HEK293 (cell line): ENCODE measurements around the gene BCL6.

ENCODE experiments used
- CTCF ChIA-PET: fragments of 350-600 bp; formaldehyde crosslinking; extraction: SDS; loops from one replicate; lab custom pipeline; 2021; ENCODE audit warnings: antibody characterized with exemption; lab: Yijun Ruan, JAX
- POLR2A ChIA-PET: fragments of 300-600 bp; formaldehyde crosslinking; extraction: SDS; loops from one replicate; lab custom pipeline; 2020; ENCODE audit warnings: antibody characterized with exemption, inconsistent platforms; lab: Yijun Ruan, JAX
- H3K27ac ChIP-seq: fragments of 200-500 bp; sonication (Bioruptor generic); 2 replicates; pipeline ENCODE4 v1.5.1; 2014; ENCODE audit warnings: low read depth, low read length, control low read depth, inconsistent platforms; ENCODE audit errors: extremely low read depth
- H3K36me3 ChIP-seq, 2 experiments: fragments of 200-500 bp in 1 of 2; sonication (Bioruptor generic) in 1 of 2; 1 replicate in 1 of 2; 2 replicates in 1 of 2; pipeline ENCODE4 v1.5.1; 2014 to 2017; ENCODE audit warnings: inconsistent platforms in 2 of 2, low read length in 2 of 2; ENCODE audit not compliant: control insufficient read depth in 2 of 2, insufficient read depth in 1 of 2
- H3K4me1 ChIP-seq: fragments of 200-500 bp; sonication (Bioruptor generic); 2 replicates; pipeline ENCODE4 v1.5.1; 2014; ENCODE audit warnings: mild to moderate bottlenecking, low read length, inconsistent platforms; ENCODE audit not compliant: control insufficient read depth, insufficient read depth
- H3K4me3 ChIP-seq: 2 replicates; pipeline ENCODE4 v1.5.1; 2011; ENCODE audit warnings: low read depth, mild to moderate bottlenecking, control low read depth, low read length, moderate library complexity
- H3K9me3 ChIP-seq: fragments of 200-500 bp; sonication (Bioruptor generic); 2 replicates; pipeline ENCODE4 v1.5.1; 2014; ENCODE audit warnings: low read depth, low read length, inconsistent platforms; ENCODE audit not compliant: control insufficient read depth, insufficient read depth
- HOXC10 ChIP-seq: sonication (generic); formaldehyde crosslinking; IDR thresholded peaks from 2 replicates; pipeline ENCODE4 v1.8.1; 2023; ENCODE audit warnings: mild to moderate bottlenecking, missing genetic modification reagents
- HOXD13 ChIP-seq: sonication (generic); formaldehyde crosslinking; IDR thresholded peaks from 2 replicates; pipeline ENCODE4 v1.8.0; 2022; ENCODE audit warnings: missing genetic modification reagents, borderline replicate concordance
- KLF7 ChIP-seq: fragments of 450-650 bp; formaldehyde crosslinking; IDR thresholded peaks from 2 replicates; pipeline ENCODE4 v1.5.1; 2016; ENCODE audit warnings: missing biosample characterization, missing genetic modification characterization, borderline replicate concordance
- KLF9 ChIP-seq: fragments of 450-650 bp; formaldehyde crosslinking; IDR thresholded peaks from 2 replicates; pipeline ENCODE4 v1.5.1; 2016; ENCODE audit warnings: missing biosample characterization, missing genetic modification characterization, low read depth
- OSR2 ChIP-seq: fragments of 450-650 bp; formaldehyde crosslinking; IDR thresholded peaks from 2 replicates; pipeline ENCODE4 v1.5.1; 2016; ENCODE audit warnings: missing biosample characterization, missing genetic modification characterization
- PRDM1 ChIP-seq: fragments of 450-650 bp; formaldehyde crosslinking; IDR thresholded peaks from 2 replicates; pipeline ENCODE4; 2016; ENCODE audit warnings: missing biosample characterization, missing genetic modification characterization
- SALL2 ChIP-seq: fragments of 450-650 bp; formaldehyde crosslinking; IDR thresholded peaks from 2 replicates; pipeline ENCODE4 v1.5.0; 2017; ENCODE audit warnings: missing biosample characterization, mild to moderate bottlenecking, missing genetic modification characterization, borderline replicate concordance
- ZBTB1 ChIP-seq: fragments of 450-650 bp; formaldehyde crosslinking; IDR thresholded peaks from 2 replicates; pipeline ENCODE4 v1.5.1; 2016; ENCODE audit warnings: missing biosample characterization, missing genetic modification characterization
- ZEB2 ChIP-seq: fragments of 450-650 bp; formaldehyde crosslinking; IDR thresholded peaks from 2 replicates; pipeline ENCODE4 v1.5.1; 2016; ENCODE audit warnings: missing biosample characterization, missing genetic modification characterization
- ZNF221 ChIP-seq: fragments of 450-650 bp; formaldehyde crosslinking; IDR thresholded peaks from 2 replicates; pipeline ENCODE4 v1.5.1; 2017; ENCODE audit warnings: missing biosample characterization, missing genetic modification characterization, borderline replicate concordance
- ZNF23 ChIP-seq: fragments of 450-650 bp; formaldehyde crosslinking; IDR thresholded peaks from 2 replicates; pipeline ENCODE4 v1.5.1; 2016; ENCODE audit warnings: missing biosample characterization, missing genetic modification characterization, borderline replicate concordance
- ZNF24 ChIP-seq: fragments of 450-650 bp; formaldehyde crosslinking; IDR thresholded peaks from 2 replicates; pipeline ENCODE4 v1.5.1; 2016; ENCODE audit warnings: missing biosample characterization, missing genetic modification characterization
- ZNF501 ChIP-seq: fragments of 450-650 bp; formaldehyde crosslinking; IDR thresholded peaks from 2 replicates; pipeline ENCODE4 v1.5.1; 2016; ENCODE audit warnings: missing biosample characterization, missing genetic modification characterization
- ZNF560 ChIP-seq: fragments of 450-650 bp; formaldehyde crosslinking; IDR thresholded peaks from 2 replicates; pipeline ENCODE4 v1.5.1; 2017; ENCODE audit warnings: missing biosample characterization, missing genetic modification characterization, borderline replicate concordance
- ZNF596 ChIP-seq: fragments of 450-650 bp; IDR thresholded peaks from 2 replicates; pipeline ENCODE4 v1.5.0; 2018; ENCODE audit warnings: missing biosample characterization, mild to moderate bottlenecking, missing genetic modification characterization, moderate library complexity
- ZNF658 ChIP-seq: fragments of 450-650 bp; formaldehyde crosslinking; IDR thresholded peaks from 2 replicates; pipeline ENCODE4; 2016; ENCODE audit warnings: missing biosample characterization, missing genetic modification characterization
- ZNF776 ChIP-seq: fragments of 450-650 bp; formaldehyde crosslinking; IDR thresholded peaks from 2 replicates; pipeline ENCODE4 v1.5.0; 2017; ENCODE audit warnings: missing biosample characterization, missing genetic modification characterization, borderline replicate concordance
- ZNF830 ChIP-seq: fragments of 450-650 bp; IDR thresholded peaks from 2 replicates; pipeline ENCODE4 v1.5.0; 2018; ENCODE audit warnings: missing biosample characterization, missing genetic modification characterization, low read depth, mild to moderate bottlenecking, moderate library complexity
- ZSCAN16 ChIP-seq: fragments of 450-650 bp; formaldehyde crosslinking; IDR thresholded peaks from 2 replicates; pipeline ENCODE4 v1.5.1; 2016; ENCODE audit warnings: missing biosample characterization, missing genetic modification characterization
- TF ChIP-seq, protein P1 (sequence below): fragments of 450-650 bp; IDR thresholded peaks from 2 replicates; pipeline ENCODE4 v1.5.1; 2018; ENCODE audit warnings: missing biosample characterization, missing genetic modification characterization
- TF ChIP-seq, protein P2 (sequence below): fragments of 450-650 bp; formaldehyde crosslinking; IDR thresholded peaks from 2 replicates; pipeline ENCODE4 v1.5.1; 2017; ENCODE audit warnings: missing biosample characterization, missing genetic modification characterization
- TF ChIP-seq, protein P3 (sequence below): fragments of 450-650 bp; formaldehyde crosslinking; IDR thresholded peaks from 2 replicates; pipeline ENCODE4 v1.5.1; 2016; ENCODE audit warnings: missing biosample characterization, missing genetic modification characterization
- TF ChIP-seq, protein P4 (sequence below): fragments of 450-650 bp; formaldehyde crosslinking; IDR thresholded peaks from 2 replicates; pipeline ENCODE4 v1.5.1; 2017; ENCODE audit warnings: missing biosample characterization, missing genetic modification characterization
- TF ChIP-seq, protein P5 (sequence below): fragments of 450-650 bp; formaldehyde crosslinking; IDR thresholded peaks from 2 replicates; pipeline ENCODE4 v1.5.1; 2016; ENCODE audit warnings: missing biosample characterization, missing genetic modification characterization

The BCL6 gene

DNA sequence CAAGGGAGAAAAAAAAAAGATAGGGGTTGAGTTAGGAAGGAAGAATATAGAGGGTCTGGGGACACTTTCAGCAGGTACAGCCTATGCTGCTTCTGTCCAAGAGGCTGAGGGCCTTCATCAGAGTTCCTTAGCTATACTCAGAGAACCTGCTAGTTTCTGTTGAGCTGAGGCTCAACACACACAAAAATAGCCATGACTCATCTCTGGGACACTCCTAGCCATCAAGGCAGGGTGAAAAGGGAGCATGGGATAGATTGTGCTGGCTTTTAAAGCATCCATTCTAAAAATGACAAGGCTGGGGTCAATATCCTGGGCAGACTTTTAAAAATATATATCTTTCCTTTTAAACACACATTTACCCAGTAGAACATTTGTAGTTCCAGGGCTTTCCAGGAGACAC is 40.1 kb downstream of the BCL6 start:
- no peaks in the 10 kb centered on the region for H3K9me3 ChIP-seq
- POLR2A ChIA-PET, result no interaction called here
- CTCF ChIA-PET, result interaction anchor here (1.2 to 2.5 kb wide), 2 partner anchors 26 to 386 kb away, joined by 6 to 8 read pairs; no protein-coding TSS in a partner anchor

DNA sequence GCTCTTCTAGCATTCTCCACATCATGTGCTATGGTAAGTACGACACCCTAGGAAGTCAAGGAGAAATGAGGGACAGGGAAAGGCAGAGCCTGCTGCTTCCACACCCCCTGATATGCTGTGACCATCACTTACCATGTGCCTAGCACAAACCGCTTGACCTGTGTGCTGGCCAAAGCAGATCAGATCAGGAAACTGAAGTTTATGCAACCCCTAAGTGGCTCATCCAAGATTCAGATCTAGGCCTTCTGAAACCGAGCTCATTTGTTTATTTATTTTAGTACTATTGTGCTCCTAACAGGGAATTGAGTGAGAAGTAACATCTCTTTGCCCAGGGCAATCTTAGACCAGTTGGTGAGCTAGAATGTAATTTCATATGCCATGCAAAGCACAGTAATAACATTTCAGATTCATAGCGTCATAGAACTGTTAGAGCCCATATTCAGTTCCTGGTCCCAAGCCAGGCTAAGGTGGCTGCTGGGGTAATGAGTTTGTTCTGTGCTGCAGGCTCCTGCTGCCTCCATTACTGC is 42.7 kb downstream of the BCL6 start, which contains the start of gene RTP2:
RTP2 (minus strand) TSS at position 51 of the 527 bp plus-strand sequence. CDS start 429 bp downstream, outside the sequence.
- H3K27ac ChIP-seq, result no peak within 1 kb of the TSS
- ChIA-PET POLR2A (no interaction called here), CTCF (interaction anchor here (0.7 to 3.8 kb wide), 3 partner anchors 12 to 383 kb away, joined by 5 to 18 read pairs (median 16); no protein-coding TSS in a partner anchor)

More for the DNA sequence above, 40.1 kb downstream of the BCL6 start:
- Histone ChIP-seq H3K27ac (no peak overlapping the region), H3K4me3 (no peak overlapping the region), H3K4me1 (no peaks in the 10 kb centered on the region), H3K36me3 (no peaks in the 10 kb centered on the region)
- no peak for TF ChIP-seq PRDM1 (tag by site-specific recombination)

DNA sequence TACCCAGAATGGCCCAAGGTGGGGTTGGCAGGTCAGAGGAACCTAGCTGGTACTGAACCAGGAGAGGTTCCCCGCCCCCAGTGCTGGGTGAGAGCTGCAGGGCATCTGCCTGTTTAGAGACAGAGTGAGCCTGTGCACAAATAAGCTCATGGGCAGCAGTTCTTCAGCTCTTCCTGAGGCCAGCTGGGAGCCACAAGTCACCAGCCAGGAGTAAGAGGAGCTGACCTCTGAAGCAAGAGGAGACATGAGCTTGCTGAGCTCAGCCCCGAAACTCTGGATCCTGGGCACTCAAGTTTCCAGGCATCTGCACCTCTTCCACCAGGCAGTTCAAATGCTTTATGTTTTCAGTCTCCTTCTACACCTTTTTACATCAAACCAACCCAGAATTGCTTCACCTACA is 45.0 kb downstream of the BCL6 start:
- no peaks in the 10 kb centered on the region for H3K4me1 ChIP-seq
- no peak overlapping the region for H3K27ac ChIP-seq
- no peaks in the 10 kb centered on the region for H3K9me3 ChIP-seq
- POLR2A ChIA-PET, result no interaction called here
- CTCF ChIA-PET, result interaction anchor here (0.6 to 1.4 kb wide), 4 partner anchors 17 to 1721 kb away, joined by 3 to 6 read pairs (median 3); no protein-coding TSS in a partner anchor
- H3K4me3 ChIP-seq, result no peak overlapping the region
- TF ChIP-seq HOXD13 (CRISPR knock-in tag) (no peak), ZNF501 (tag by site-specific recombination) (no peak), ZNF830 (tag by site-specific recombination) (no peak), ZNF596 (tag by site-specific recombination) (no peak), ZNF23 (tag by site-specific recombination) (no peak), ZNF221 (tag by site-specific recombination) (no peak), KLF9 (no peak), ZNF560 (tag by site-specific recombination) (no peak), ZEB2 (tag by site-specific recombination) (no peak), SALL2 (tag by site-specific recombination) (no peak), ZNF24 (tag by site-specific recombination) (no peak)
- TF ChIP-seq, protein P1, sequence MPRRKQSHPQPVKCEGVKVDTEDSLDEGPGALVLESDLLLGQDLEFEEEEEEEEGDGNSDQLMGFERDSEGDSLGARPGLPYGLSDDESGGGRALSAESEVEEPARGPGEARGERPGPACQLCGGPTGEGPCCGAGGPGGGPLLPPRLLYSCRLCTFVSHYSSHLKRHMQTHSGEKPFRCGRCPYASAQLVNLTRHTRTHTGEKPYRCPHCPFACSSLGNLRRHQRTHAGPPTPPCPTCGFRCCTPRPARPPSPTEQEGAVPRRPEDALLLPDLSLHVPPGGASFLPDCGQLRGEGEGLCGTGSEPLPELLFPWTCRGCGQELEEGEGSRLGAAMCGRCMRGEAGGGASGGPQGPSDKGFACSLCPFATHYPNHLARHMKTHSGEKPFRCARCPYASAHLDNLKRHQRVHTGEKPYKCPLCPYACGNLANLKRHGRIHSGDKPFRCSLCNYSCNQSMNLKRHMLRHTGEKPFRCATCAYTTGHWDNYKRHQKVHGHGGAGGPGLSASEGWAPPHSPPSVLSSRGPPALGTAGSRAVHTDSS (tag by site-specific recombination), result no peak
- TF ChIP-seq, protein P2, sequence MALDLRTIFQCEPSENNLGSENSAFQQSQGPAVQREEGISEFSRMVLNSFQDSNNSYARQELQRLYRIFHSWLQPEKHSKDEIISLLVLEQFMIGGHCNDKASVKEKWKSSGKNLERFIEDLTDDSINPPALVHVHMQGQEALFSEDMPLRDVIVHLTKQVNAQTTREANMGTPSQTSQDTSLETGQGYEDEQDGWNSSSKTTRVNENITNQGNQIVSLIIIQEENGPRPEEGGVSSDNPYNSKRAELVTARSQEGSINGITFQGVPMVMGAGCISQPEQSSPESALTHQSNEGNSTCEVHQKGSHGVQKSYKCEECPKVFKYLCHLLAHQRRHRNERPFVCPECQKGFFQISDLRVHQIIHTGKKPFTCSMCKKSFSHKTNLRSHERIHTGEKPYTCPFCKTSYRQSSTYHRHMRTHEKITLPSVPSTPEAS, result no peak
- TF ChIP-seq, protein P3, sequence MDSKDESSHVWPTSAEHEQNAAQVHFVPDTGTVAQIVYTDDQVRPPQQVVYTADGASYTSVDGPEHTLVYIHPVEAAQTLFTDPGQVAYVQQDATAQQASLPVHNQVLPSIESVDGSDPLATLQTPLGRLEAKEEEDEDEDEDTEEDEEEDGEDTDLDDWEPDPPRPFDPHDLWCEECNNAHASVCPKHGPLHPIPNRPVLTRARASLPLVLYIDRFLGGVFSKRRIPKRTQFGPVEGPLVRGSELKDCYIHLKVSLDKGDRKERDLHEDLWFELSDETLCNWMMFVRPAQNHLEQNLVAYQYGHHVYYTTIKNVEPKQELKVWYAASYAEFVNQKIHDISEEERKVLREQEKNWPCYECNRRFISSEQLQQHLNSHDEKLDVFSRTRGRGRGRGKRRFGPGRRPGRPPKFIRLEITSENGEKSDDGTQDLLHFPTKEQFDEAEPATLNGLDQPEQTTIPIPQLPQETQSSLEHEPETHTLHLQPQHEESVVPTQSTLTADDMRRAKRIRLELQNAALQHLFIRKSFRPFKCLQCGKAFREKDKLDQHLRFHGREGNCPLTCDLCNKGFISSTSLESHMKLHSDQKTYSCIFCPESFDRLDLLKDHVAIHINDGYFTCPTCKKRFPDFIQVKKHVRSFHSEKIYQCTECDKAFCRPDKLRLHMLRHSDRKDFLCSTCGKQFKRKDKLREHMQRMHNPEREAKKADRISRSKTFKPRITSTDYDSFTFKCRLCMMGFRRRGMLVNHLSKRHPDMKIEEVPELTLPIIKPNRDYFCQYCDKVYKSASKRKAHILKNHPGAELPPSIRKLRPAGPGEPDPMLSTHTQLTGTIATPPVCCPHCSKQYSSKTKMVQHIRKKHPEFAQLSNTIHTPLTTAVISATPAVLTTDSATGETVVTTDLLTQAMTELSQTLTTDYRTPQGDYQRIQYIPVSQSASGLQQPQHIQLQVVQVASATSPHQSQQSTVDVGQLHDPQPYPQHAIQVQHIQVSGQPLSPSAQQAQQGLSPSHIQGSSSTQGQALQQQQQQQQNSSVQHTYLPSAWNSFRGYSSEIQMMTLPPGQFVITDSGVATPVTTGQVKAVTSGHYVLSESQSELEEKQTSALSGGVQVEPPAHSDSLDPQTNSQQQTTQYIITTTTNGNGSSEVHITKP (tag by site-specific recombination), result no peak
- H3K36me3 ChIP-seq, result no peaks in the 10 kb centered on the region

More for the DNA sequence above, 42.7 kb downstream of the BCL6 start, which contains the start of gene RTP2:
- no peaks in the 10 kb centered on the region for H3K9me3 ChIP-seq
- H3K4me3 ChIP-seq, result no peak within 1 kb of the TSS
- TF ChIP-seq KLF7 (tag by site-specific recombination) (no peak), HOXC10 (CRISPR knock-in tag) (no peak), ZBTB1 (tag by site-specific recombination) (no peak), ZSCAN16 (tag by site-specific recombination) (no peak), ZNF776 (tag by site-specific recombination) (no peak), OSR2 (tag by site-specific recombination) (no peak), ZNF658 (no peak)
- TF ChIP-seq, protein P4, sequence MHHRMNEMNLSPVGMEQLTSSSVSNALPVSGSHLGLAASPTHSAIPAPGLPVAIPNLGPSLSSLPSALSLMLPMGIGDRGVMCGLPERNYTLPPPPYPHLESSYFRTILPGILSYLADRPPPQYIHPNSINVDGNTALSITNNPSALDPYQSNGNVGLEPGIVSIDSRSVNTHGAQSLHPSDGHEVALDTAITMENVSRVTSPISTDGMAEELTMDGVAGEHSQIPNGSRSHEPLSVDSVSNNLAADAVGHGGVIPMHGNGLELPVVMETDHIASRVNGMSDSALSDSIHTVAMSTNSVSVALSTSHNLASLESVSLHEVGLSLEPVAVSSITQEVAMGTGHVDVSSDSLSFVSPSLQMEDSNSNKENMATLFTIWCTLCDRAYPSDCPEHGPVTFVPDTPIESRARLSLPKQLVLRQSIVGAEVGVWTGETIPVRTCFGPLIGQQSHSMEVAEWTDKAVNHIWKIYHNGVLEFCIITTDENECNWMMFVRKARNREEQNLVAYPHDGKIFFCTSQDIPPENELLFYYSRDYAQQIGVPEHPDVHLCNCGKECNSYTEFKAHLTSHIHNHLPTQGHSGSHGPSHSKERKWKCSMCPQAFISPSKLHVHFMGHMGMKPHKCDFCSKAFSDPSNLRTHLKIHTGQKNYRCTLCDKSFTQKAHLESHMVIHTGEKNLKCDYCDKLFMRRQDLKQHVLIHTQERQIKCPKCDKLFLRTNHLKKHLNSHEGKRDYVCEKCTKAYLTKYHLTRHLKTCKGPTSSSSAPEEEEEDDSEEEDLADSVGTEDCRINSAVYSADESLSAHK (tag by site-specific recombination), result no peak
- TF ChIP-seq, protein P5, sequence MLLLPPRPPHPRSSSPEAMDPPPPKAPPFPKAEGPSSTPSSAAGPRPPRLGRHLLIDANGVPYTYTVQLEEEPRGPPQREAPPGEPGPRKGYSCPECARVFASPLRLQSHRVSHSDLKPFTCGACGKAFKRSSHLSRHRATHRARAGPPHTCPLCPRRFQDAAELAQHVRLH (tag by site-specific recombination), result no peak
- TF ChIP-seq, all 188 proteins: peak for 0
- H3K4me1 ChIP-seq, result no peaks in the 10 kb centered on the region
- H3K36me3 ChIP-seq, result no peaks in the 10 kb centered on the region
